Dendritic cell treated with granulocyte-macrophage colony-stimulating factor and Interleukin-4, amounts not matched to agents 40 ng/mL and 50 ng/mL, for 4 days (primary cell): ENCODE data around the gene ARHGEF6.
"Not testable (repeated sequence)": the region's sequence is repeated elsewhere in the genome, so short reads cannot be mapped to it uniquely, and the experiment has no call there.

Experiments used
- H3K27ac Mint-ChIP-seq: one replicate; pipeline ENCODE4 v1.8.0; 2022; ENCODE audit warnings: mild to moderate bottlenecking, mixed read lengths
- H3K27me3 Mint-ChIP-seq: one replicate; pipeline ENCODE4 v1.8.0; 2022; ENCODE audit warnings: mild to moderate bottlenecking, mixed read lengths
- H3K36me3 Mint-ChIP-seq: one replicate; pipeline ENCODE4 v1.8.0; 2022; ENCODE audit warnings: low read depth, mixed read lengths
- H3K4me1 Mint-ChIP-seq: one replicate; pipeline ENCODE4 v1.8.0; 2022; ENCODE audit warnings: low read depth, mixed read lengths
- H3K4me3 Mint-ChIP-seq: one replicate; pipeline ENCODE4 v1.8.0; 2022; ENCODE audit warnings: mild to moderate bottlenecking, moderate library complexity, mixed read lengths
- H3K9me3 Mint-ChIP-seq: one replicate; pipeline ENCODE4 v1.8.0; 2022; ENCODE audit warnings: mixed read lengths
- intact Hi-C: fragments of 100-400 bp; cut with micrococcal nuclease; formaldehyde crosslinking; loops from one replicate; pipeline ENCODE4 v1.15.0; 2022

Gene ARHGEF6

DNA sequence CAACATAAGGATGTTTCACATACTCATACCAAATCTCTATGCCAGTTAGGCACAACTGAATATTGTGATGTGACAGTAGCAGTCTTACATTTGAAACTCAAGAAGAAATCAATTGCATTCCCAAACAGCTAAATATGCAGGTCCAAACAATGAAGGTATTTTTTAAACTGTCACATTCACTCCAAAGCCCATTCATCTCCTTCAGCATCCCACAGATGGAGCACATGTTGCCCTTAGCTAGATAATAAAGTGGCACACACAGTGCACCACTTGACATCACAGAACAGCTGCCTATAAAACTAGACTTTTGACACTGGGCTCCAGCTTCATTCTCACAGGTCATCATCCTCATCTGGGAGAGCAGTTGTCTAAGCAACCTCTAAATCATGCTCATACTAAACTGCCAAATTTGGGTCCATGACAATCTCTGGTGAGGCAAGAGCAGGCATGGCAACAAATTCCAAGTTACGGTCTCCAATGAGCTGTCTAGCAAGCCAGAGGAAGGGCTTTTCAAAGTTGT, 26.2 kb upstream of the ARHGEF6 start:
- Mint-ChIP-seq H3K4me1 (no peaks in the 10 kb centered on the region), H3K27ac (no peak overlapping the region), H3K9me3 (no peaks in the 10 kb centered on the region), H3K27me3 (no peaks in the 10 kb centered on the region), H3K4me3 (no peak overlapping the region), H3K36me3 (no peaks in the 10 kb centered on the region)
- intact Hi-C loops: no loop called here

- H3K9me3 Mint-ChIP-seq: no peaks in the 10 kb centered on the region
- H3K27ac Mint-ChIP-seq: no peak overlapping the region
- peaks cover 7% of the 10 kb centered on the region for H3K4me1 Mint-ChIP-seq
- no peak overlapping the region for H3K4me3 Mint-ChIP-seq
- H3K36me3 Mint-ChIP-seq: no peaks in the 10 kb centered on the region
- no peaks in the 10 kb centered on the region for H3K27me3 Mint-ChIP-seq
- intact Hi-C loops: no loop called here
Observed at GRCh38 chrX:136802515-136802914, 21.8 kb upstream of the ARHGEF6 start.

- intact Hi-C loops: no loop called here
- Mint-ChIP-seq H3K9me3 (peaks cover 9% of the 10 kb centered on the region), H3K36me3 (no peaks in the 10 kb centered on the region), H3K27ac (no peak overlapping the region), H3K27me3 (no peaks in the 10 kb centered on the region), H3K4me3 (no peak overlapping the region), H3K4me1 (peaks cover 8% of the 10 kb centered on the region)
Observed at GRCh38 chrX:136797787-136798186, 17.1 kb upstream of the ARHGEF6 start.

DNA sequence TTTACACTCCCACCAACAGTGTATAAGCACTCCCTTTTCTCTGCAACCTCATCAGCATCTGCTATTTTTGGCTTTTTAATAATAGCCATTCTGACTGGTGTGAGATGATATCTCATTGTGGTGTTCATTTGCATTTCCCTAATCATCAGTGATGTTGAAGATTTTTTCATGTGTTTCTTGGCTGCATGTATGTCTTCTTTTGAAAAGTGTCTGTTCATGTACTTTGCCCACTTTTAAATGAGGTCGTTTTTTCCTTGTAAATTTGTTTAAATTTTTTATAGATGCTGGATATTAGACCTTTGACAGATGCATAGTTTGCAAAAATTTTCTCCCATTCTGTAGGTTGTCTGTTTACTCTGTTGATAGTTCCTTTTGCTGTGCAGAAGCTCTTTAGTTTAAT, 14.4 kb upstream of the ARHGEF6 start:
- H3K27ac Mint-ChIP-seq, intact Hi-C loops: not testable (repeated sequence)

DNA sequence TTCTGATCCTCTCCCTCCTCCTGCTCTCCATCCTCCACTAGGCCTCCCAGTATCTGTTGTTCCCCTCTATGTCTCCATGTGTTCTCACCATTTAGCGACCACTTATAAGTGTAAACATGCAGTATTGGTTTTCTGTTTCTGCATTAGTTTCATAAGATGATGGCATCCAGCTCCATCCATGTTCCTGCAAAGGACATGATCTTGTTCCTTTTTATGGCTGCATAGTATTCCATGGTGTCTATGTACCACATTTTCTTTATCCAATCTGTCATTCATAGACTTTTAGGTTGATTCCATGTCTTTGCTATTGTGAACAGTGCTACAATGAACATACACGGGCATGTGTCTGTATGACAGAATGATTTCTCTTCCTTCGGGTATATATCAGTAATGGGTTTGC, 13.9 kb upstream of the ARHGEF6 start:
- H3K36me3 Mint-ChIP-seq, H3K27me3 Mint-ChIP-seq, H3K4me1 Mint-ChIP-seq, intact Hi-C loops, H3K4me3 Mint-ChIP-seq, H3K9me3 Mint-ChIP-seq, H3K27ac Mint-ChIP-seq: not testable (repeated sequence)

More for the DNA sequence above, 14.4 kb upstream of the ARHGEF6 start:
- H3K4me3 Mint-ChIP-seq, H3K4me1 Mint-ChIP-seq, H3K36me3 Mint-ChIP-seq, H3K9me3 Mint-ChIP-seq, H3K27me3 Mint-ChIP-seq: not testable (repeated sequence)

GRCh38 chrX:136794080-136794479, 13.3 kb upstream of the ARHGEF6 start:
- Mint-ChIP-seq H3K27ac (no peak overlapping the region), H3K4me1 (peaks cover 8% of the 10 kb centered on the region), H3K27me3 (no peaks in the 10 kb centered on the region), H3K36me3 (no peaks in the 10 kb centered on the region), H3K4me3 (no peak overlapping the region), H3K9me3 (peaks cover 9% of the 10 kb centered on the region)
- intact Hi-C loops: no loop called here

DNA sequence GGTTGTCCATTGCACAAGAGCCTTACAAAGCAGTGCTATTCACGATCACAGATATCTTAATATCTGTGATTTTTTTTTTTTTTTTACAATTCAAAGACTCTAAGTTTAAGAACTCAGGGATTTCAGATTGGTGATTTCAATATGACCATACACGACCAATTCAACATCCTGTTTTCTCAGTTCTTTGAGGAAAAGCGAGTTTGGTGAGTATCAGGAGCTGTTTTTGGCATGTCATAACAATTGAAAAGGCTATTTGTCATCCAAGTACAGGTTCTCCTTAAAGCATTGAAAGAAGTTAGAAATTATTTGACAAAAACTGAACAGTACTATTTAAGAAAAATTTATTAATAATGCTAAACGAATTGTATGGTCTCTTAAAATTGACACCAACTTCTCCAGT, 9.1 kb upstream of the ARHGEF6 start:
- H3K4me3 Mint-ChIP-seq: no peak overlapping the region
- peaks cover 4% of the 10 kb centered on the region for H3K9me3 Mint-ChIP-seq
- no peaks in the 10 kb centered on the region for H3K36me3 Mint-ChIP-seq
- H3K27me3 Mint-ChIP-seq: no peaks in the 10 kb centered on the region
- no peak overlapping the region for H3K27ac Mint-ChIP-seq
- intact Hi-C loops: loop anchor here (10.0 kb wide), 1 partner anchor 65 kb away; no protein-coding TSS in a partner anchor
- H3K4me1 Mint-ChIP-seq: peaks cover 2% of the 10 kb centered on the region

- intact Hi-C loops: loop anchor here (10.0 kb wide), 1 partner anchor 71 kb away; no protein-coding TSS in a partner anchor
- Mint-ChIP-seq H3K27ac (peak overlapping the region; percentile 78), H3K4me3 (peak overlapping the region; percentile 42)
Observed at GRCh38 chrX:136784231-136784630, 3.5 kb upstream of the ARHGEF6 start.

GRCh38 chrX:136783159-136783558, 2.4 kb upstream of the ARHGEF6 start:
- H3K27me3 Mint-ChIP-seq: no peaks in the 10 kb centered on the region
- H3K4me3 Mint-ChIP-seq: no peak overlapping the region
- peak overlapping the region; percentile 78 for H3K27ac Mint-ChIP-seq
- intact Hi-C loops: loop anchor here (10.0 kb wide), 1 partner anchor 72 kb away; no protein-coding TSS in a partner anchor
- peaks cover 33% of the 10 kb centered on the region for H3K4me1 Mint-ChIP-seq
- H3K9me3 Mint-ChIP-seq: no peaks in the 10 kb centered on the region
- H3K36me3 Mint-ChIP-seq: no peaks in the 10 kb centered on the region

More at GRCh38 chrX:136784231-136784630, 3.5 kb upstream of the ARHGEF6 start:
- Mint-ChIP-seq H3K4me1 (peaks cover 33% of the 10 kb centered on the region), H3K27me3 (no peaks in the 10 kb centered on the region), H3K36me3 (no peaks in the 10 kb centered on the region), H3K9me3 (no peaks in the 10 kb centered on the region)

DNA sequence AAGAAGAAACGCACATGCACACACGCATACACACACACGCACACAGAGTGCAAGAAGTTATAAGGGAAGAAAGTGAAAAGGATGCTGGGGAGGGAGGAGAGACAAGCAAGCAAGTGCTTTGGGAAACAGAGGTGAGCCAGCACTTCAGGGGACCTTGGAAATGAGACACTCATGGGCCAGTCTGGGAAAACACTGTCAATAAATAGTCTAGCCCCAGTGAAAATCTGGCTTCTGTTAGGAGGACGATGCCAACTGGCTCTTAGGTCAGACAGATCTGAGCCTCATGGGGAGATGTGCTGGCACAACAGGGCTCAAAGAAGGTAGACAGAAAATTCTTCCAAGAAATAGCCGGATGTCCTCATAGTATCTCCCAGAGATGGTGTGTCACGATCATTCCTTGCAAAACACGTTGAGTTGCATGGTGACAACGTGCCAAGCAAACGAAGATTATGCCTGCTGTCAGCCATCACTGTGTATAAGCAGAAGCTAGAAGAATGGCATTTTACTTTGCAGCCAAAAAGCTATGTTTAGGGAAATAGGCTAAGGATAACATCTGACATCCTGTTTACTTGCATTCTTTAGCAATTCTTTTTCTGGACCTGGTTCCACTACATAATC, 557 bp upstream of the ARHGEF6 start:
- H3K9me3 Mint-ChIP-seq: no peaks in the 10 kb centered on the region
- H3K27ac Mint-ChIP-seq: peak overlapping the region; percentile 92
- no peaks in the 10 kb centered on the region for H3K36me3 Mint-ChIP-seq
- no peaks in the 10 kb centered on the region for H3K27me3 Mint-ChIP-seq
- H3K4me1 Mint-ChIP-seq: peaks cover 46% of the 10 kb centered on the region
- H3K4me3 Mint-ChIP-seq: peak overlapping the region; percentile 71
- intact Hi-C loops: loop anchor here (10.0 kb wide), 1 partner anchor 74 kb away; no protein-coding TSS in a partner anchor

DNA sequence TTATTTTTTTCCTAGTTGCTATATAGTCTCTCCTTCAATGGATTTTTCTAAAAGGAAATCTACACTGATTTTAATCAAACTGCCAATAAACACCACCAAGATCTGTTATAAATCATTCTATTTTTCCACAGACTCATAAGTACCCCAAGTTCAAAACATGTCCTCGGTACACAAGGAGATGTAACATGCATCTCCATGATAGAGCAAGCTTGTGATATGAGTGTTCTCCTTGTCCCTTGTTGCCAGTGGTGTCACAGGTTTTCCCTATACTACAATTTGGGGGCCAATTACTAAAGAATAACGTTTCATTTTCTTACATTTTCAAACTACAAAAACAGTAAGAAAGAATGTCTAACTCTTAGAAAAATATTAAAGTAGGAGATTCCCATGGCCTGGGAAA, 491 bp downstream of the ARHGEF6 start:
- no peaks in the 10 kb centered on the region for H3K36me3 Mint-ChIP-seq
- H3K27me3 Mint-ChIP-seq: no peaks in the 10 kb centered on the region
- intact Hi-C loops: loop anchor here (10.0 kb wide), 1 partner anchor 75 kb away; no protein-coding TSS in a partner anchor

GRCh38 chrX:136779346-136779781, 1.4 kb downstream of the ARHGEF6 start:
- Mint-ChIP-seq H3K27me3 (no peaks in the 10 kb centered on the region), H3K36me3 (no peaks in the 10 kb centered on the region), H3K4me3 (peak overlapping the region; percentile 64), H3K27ac (peak overlapping the region; percentile 92), H3K9me3 (no peaks in the 10 kb centered on the region), H3K4me1 (peaks cover 56% of the 10 kb centered on the region)
- intact Hi-C loops: loop anchor here (2.0 to 10.0 kb wide), 2 partner anchors 49 to 65 kb away; no protein-coding TSS in a partner anchor

More for the DNA sequence above, 491 bp downstream of the ARHGEF6 start:
- Mint-ChIP-seq H3K27ac (peak overlapping the region; percentile 92), H3K9me3 (no peaks in the 10 kb centered on the region), H3K4me1 (peaks cover 54% of the 10 kb centered on the region), H3K4me3 (peak overlapping the region; percentile 71)

GRCh38 chrX:136778916-136779315, 1.8 kb downstream of the ARHGEF6 start:
- Mint-ChIP-seq H3K4me3 (peak overlapping the region; percentile 64), H3K9me3 (no peaks in the 10 kb centered on the region), H3K36me3 (no peaks in the 10 kb centered on the region), H3K27ac (peak overlapping the region; percentile 92), H3K27me3 (no peaks in the 10 kb centered on the region), H3K4me1 (peaks cover 51% of the 10 kb centered on the region)
- intact Hi-C loops: loop anchor here (2.0 to 10.0 kb wide), 2 partner anchors 50 to 64 kb away; no protein-coding TSS in a partner anchor

DNA sequence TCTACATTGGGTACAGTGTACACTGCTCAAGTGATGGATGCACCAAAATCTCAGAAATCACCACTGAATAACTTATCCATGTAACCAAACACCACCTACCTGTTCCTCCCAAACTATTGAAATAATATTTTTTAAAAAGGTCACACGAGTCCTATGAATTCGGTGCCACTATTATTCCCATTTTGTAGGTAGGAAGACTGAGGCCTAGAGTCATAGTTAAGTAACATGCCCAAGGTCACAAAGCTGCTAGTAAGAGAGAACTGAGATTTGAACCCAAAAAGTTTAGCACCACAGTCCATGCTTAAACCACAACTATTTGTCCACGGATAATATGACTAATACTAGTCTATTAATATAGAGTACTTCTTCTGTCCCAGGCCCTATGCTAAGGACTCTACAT, 2.7 kb downstream of the ARHGEF6 start:
- intact Hi-C loops: loop anchor here (2.0 to 10.0 kb wide), 2 partner anchors 51 to 63 kb away; no protein-coding TSS in a partner anchor
- H3K36me3 Mint-ChIP-seq: no peaks in the 10 kb centered on the region
- H3K4me3 Mint-ChIP-seq: no peak overlapping the region
- H3K4me1 Mint-ChIP-seq: peaks cover 42% of the 10 kb centered on the region
- no peaks in the 10 kb centered on the region for H3K27me3 Mint-ChIP-seq
- H3K27ac Mint-ChIP-seq: peak overlapping the region; percentile 92
- H3K9me3 Mint-ChIP-seq: no peaks in the 10 kb centered on the region
